Measurements from ENCODE around the gene CFAP161.

GRCh38 chr15:81095690-81096365 lies 38.2 kb upstream of the CFAP161 start:
- TF ChIP-seq CTCF (IDR thresholded peaks at IDR 0.05) (no peak), POLR2AphosphoS5 (IDR thresholded peaks at IDR 0.05) (no peak), POLR2A (IDR thresholded peaks at IDR 0.05) (no peak)
